ENCODE results near the gene MAST2.
"Not testable (repeated sequence)": the region's sequence is repeated elsewhere in the genome, so short reads cannot be mapped to it uniquely, and the experiment has no call there.

MAST2 gene

GRCh38 chr1:45952072-45952471, 148.7 kb downstream of the MAST2 start:
- no peak for DNase-seq

- peak; percentile 21 for DNase-seq
These were observed 150.8 kb downstream of the MAST2 start for GRCh38 chr1:45953934-45954847.

- no peak for DNase-seq
These were observed 154.3 kb downstream of the MAST2 start for GRCh38 chr1:45957684-45958083.

- DNase-seq, result no peak
These were observed 154.9 kb downstream of the MAST2 start for GRCh38 chr1:45958317-45958716.

- no peak for DNase-seq
These were observed 157.7 kb downstream of the MAST2 start for GRCh38 chr1:45960930-45961715.

GRCh38 chr1:45961936-45962335, 158.5 kb downstream of the MAST2 start:
- DNase-seq, result not testable (repeated sequence)

GRCh38 chr1:45968941-45969666, 165.7 kb downstream of the MAST2 start:
- no peak for DNase-seq

- DNase-seq, result no peak
These were observed 166.5 kb downstream of the MAST2 start for GRCh38 chr1:45969866-45970265.

- no peak for DNase-seq
These were observed 167.9 kb downstream of the MAST2 start for GRCh38 chr1:45971335-45971734.

GRCh38 chr1:45971922-45972531, 168.6 kb downstream of the MAST2 start:
- DNase-seq, result no peak

GRCh38 chr1:45972621-45973020, 169.2 kb downstream of the MAST2 start:
- no peak for DNase-seq

- DNase-seq, result no peak
These were observed 169.7 kb downstream of the MAST2 start for GRCh38 chr1:45973121-45973520.

GRCh38 chr1:45974541-45975269, 171.3 kb downstream of the MAST2 start:
- no peak for DNase-seq

GRCh38 chr1:45976623-45977022, 173.2 kb downstream of the MAST2 start:
- no peak for DNase-seq

GRCh38 chr1:45979074-45979777, 175.8 kb downstream of the MAST2 start:
- no peak for DNase-seq

GRCh38 chr1:45979778-45980176, 176.4 kb downstream of the MAST2 start:
- no peak for DNase-seq

- DNase-seq, result no peak
These were observed 178.9 kb downstream of the MAST2 start for GRCh38 chr1:45982359-45982758.

- no peak for DNase-seq
These were observed 180.6 kb downstream of the MAST2 start for GRCh38 chr1:45983967-45984366.

GRCh38 chr1:45987204-45987603, 183.8 kb downstream of the MAST2 start:
- DNase-seq, result no peak

GRCh38 chr1:45989249-45989648, 185.8 kb downstream of the MAST2 start:
- DNase-seq, result no peak

- DNase-seq, result no peak
These were observed 191.0 kb downstream of the MAST2 start for GRCh38 chr1:45994423-45994822.

Data from OCI-M1 (cell line).